ENCODE results near the gene SLC25A43.

Gene SLC25A43

GRCh38 chrX:119467842-119468550 is 68.9 kb downstream of the SLC25A43 start, which contains the start of gene SLC25A5:
TSS of gene SLC25A5 (plus strand) at chrX:119468444. CDS start at chrX:119468516, 72 bp downstream.
- peaks cover 5% of the 10 kb centered on the region for H3K27me3 Mint-ChIP-seq (ENCODE audit: low read depth, poor library complexity)
- peak within 1 kb of the TSS; percentile 92 for H3K27ac Mint-ChIP-seq
- DNase-seq = peak; percentile 80
- no peak for TF ChIP-seq CTCF (IDR thresholded peaks at IDR 0.05)
- H3K4me3 Mint-ChIP-seq = peak within 1 kb of the TSS; percentile 87
- peaks cover 6% of the 10 kb centered on the region for H3K4me1 Mint-ChIP-seq
- peaks cover 11% of the 10 kb centered on the region for H3K36me3 Mint-ChIP-seq (ENCODE audit: low read depth)
- peaks cover 43% of the 10 kb centered on the region for H3K9me3 Mint-ChIP-seq

- DNase-seq = peak; percentile 92
- peaks cover 43% of the 10 kb centered on the region for H3K9me3 Mint-ChIP-seq
- H3K36me3 Mint-ChIP-seq (ENCODE audit: low read depth) = peaks cover 11% of the 10 kb centered on the region
- H3K27ac Mint-ChIP-seq = peak overlapping the region; percentile 92
- peak overlapping the region; percentile 87 for H3K4me3 Mint-ChIP-seq
- peaks cover 6% of the 10 kb centered on the region for H3K4me1 Mint-ChIP-seq
- H3K27me3 Mint-ChIP-seq (ENCODE audit: low read depth, poor library complexity) = peaks cover 9% of the 10 kb centered on the region
- TF ChIP-seq CTCF (IDR thresholded peaks at IDR 0.05) = peak; percentile 55
These were observed 69.6 kb downstream of the SLC25A43 start for GRCh38 chrX:119468551-119469312.

GRCh38 chrX:119469313-119469635 is 70.1 kb downstream of the SLC25A43 start:
- TF ChIP-seq CTCF (IDR thresholded peaks at IDR 0.05) = peak; percentile 10
- no peak for DNase-seq
- Mint-ChIP-seq H3K9me3 (peaks cover 48% of the 10 kb centered on the region), H3K27ac (no peak overlapping the region), H3K36me3 (ENCODE audit: low read depth) (peaks cover 11% of the 10 kb centered on the region), H3K4me1 (peaks cover 6% of the 10 kb centered on the region), H3K27me3 (ENCODE audit: low read depth, poor library complexity) (peaks cover 10% of the 10 kb centered on the region), H3K4me3 (peak overlapping the region; percentile 81)

- Mint-ChIP-seq H3K4me1 (peaks cover 5% of the 10 kb centered on the region), H3K4me3 (no peak overlapping the region), H3K36me3 (ENCODE audit: low read depth) (peaks cover 10% of the 10 kb centered on the region), H3K9me3 (peaks cover 55% of the 10 kb centered on the region), H3K27me3 (ENCODE audit: low read depth, poor library complexity) (peaks cover 26% of the 10 kb centered on the region), H3K27ac (peak overlapping the region; percentile 75)
- no peak for TF ChIP-seq CTCF (IDR thresholded peaks at IDR 0.05)
- DNase-seq = no peak
These were observed 75.7 kb downstream of the SLC25A43 start for GRCh38 chrX:119474615-119475388.

- peaks cover 53% of the 10 kb centered on the region for H3K9me3 Mint-ChIP-seq
- H3K4me1 Mint-ChIP-seq = peaks cover 5% of the 10 kb centered on the region
- H3K27me3 Mint-ChIP-seq (ENCODE audit: low read depth, poor library complexity) = peaks cover 26% of the 10 kb centered on the region
- H3K4me3 Mint-ChIP-seq = no peak overlapping the region
- DNase-seq = no peak
- no peak overlapping the region for H3K27ac Mint-ChIP-seq
- TF ChIP-seq CTCF (IDR thresholded peaks at IDR 0.05) = no peak
- H3K36me3 Mint-ChIP-seq (ENCODE audit: low read depth) = peaks cover 3% of the 10 kb centered on the region
These were observed 76.4 kb downstream of the SLC25A43 start for GRCh38 chrX:119475389-119476101.
